Subcutaneous adipose tissue (tissue), 4 donors: ENCODE data around the gene IL22RA2. TPM values are rescaled to one million over a fixed set of nuclear protein-coding genes. Genes with fewer than 3 reads are reported as not detected.

Experiments used
- CTCF ChIP-seq: fragments of 450-650 bp; IDR thresholded peaks from one replicate; pipeline ENCODE4 v1.5.1; 2016; ENCODE audit warnings: low read depth, mild to moderate bottlenecking, control low read depth, antibody characterized with exemption, moderate library complexity
- total RNA-seq, 4 donors: library from RNA; depleted of rRNA; stranded (reverse); fragments of >200 nt; gene quantifications; one replicate each; pipeline ENCODE4 v1.1.0, GENCODE V29; 2016

The IL22RA2 gene
- total RNA-seq, 4 donors from 2014 or later: not detected

GRCh38 chr6:137193256-137194070, 20.0 kb upstream of the IL22RA2 start:
- no peak for TF ChIP-seq CTCF

- no peak for TF ChIP-seq CTCF
These were observed 19.4 kb upstream of the IL22RA2 start for GRCh38 chr6:137192821-137193220.

- no peak for TF ChIP-seq CTCF
These were observed 18.2 kb upstream of the IL22RA2 start for GRCh38 chr6:137191670-137192069.

- no peak for TF ChIP-seq CTCF
These were observed 17.8 kb upstream of the IL22RA2 start for GRCh38 chr6:137191236-137191635.

- no peak for TF ChIP-seq CTCF
These were observed 17.2 kb upstream of the IL22RA2 start for GRCh38 chr6:137190583-137191094.

- TF ChIP-seq CTCF: no peak
These were observed 15.4 kb upstream of the IL22RA2 start for GRCh38 chr6:137188855-137189254.

- TF ChIP-seq CTCF: no peak
These were observed 11.8 kb upstream of the IL22RA2 start for GRCh38 chr6:137185290-137185689.
